H1 (cell line): ENCODE measurements around the gene NT5C1B.

ENCODE experiments used
- CEBPB ChIP-seq: IDR thresholded peaks from 2 replicates; pipeline ENCODE4 v1.6.1; 2012; ENCODE audit warnings: low read depth, low read length
- EP300 ChIP-seq, 2 experiments: IDR thresholded peaks; 1 replicate in 1 of 2; 2 replicates in 1 of 2; pipeline ENCODE4 v1.6.1; 2011 to 2012; ENCODE audit warnings: low read depth in 2 of 2, low read length in 2 of 2, mild to moderate bottlenecking in 2 of 2, borderline replicate concordance in 1 of 2, inconsistent platforms in 1 of 2, moderate library complexity in 1 of 2
- FOSL1 ChIP-seq: IDR thresholded peaks from 2 replicates; pipeline ENCODE4 v1.6.1; 2011; ENCODE audit warnings: mild to moderate bottlenecking, low read depth, low read length, moderate library complexity; ENCODE audit not compliant: insufficient read depth
- KDM1A ChIP-seq: fragments of 200-600, 300-600 bp; sonication (generic); IDR thresholded peaks from 2 replicates; pipeline ENCODE4 v1.7.1; 2016; ENCODE audit warnings: mild to moderate bottlenecking, low read length, borderline replicate concordance
- ZNF274 ChIP-seq: IDR thresholded peaks from 2 replicates; pipeline ENCODE4 v1.7.0; 2012; ENCODE audit warnings: low read length, borderline replicate concordance; ENCODE audit errors: extremely low read depth
- TF ChIP-seq, protein P1 (sequence below), 3 experiments: IDR thresholded peaks; 1 replicate in 2 of 3; 2 replicates in 1 of 3; pipeline versions ENCODE4 v1.5.1 to v1.6.1; 2011; ENCODE audit warnings: low read length in 3 of 3, mild to moderate bottlenecking in 3 of 3, inconsistent platforms in 2 of 3, low read depth in 1 of 3, moderate library complexity in 1 of 3; ENCODE audit not compliant: insufficient read depth in 1 of 3; ENCODE audit errors: control extremely low read depth in 1 of 3
- TF ChIP-seq, protein P2 (sequence below): IDR thresholded peaks from 2 replicates; pipeline ENCODE4 v1.6.1; 2012; ENCODE audit warnings: low read length, inconsistent platforms

DNA sequence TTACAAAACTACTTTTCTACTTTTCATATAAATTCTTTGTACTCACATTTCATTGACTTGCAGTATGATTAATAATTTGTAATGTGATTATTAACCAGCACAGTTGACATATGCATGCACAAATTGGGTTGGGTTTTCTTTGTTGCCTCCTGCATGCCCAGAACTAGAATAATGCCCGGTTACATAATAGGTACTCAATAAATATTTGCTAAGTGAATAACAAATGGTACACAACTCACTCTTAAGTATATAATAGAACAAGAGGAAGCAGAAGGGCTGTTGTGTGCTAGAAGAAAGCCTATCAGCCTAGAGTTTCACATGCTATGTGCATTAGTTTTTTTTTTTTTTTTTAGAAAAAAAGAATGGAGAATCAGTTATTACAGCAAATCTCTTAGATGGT lies 38.2 kb downstream of the NT5C1B start:
- TF ChIP-seq FOSL1 (no peak), KDM1A (no peak), EP300 (IDR thresholded peaks at IDR 0.05; ENCODE audit: borderline replicate concordance in 1 of 2, low read depth in 2 of 2, low read length in 2 of 2) (no peak), ZNF274 (no peak), CEBPB (no peak)
- TF ChIP-seq, protein P1, sequence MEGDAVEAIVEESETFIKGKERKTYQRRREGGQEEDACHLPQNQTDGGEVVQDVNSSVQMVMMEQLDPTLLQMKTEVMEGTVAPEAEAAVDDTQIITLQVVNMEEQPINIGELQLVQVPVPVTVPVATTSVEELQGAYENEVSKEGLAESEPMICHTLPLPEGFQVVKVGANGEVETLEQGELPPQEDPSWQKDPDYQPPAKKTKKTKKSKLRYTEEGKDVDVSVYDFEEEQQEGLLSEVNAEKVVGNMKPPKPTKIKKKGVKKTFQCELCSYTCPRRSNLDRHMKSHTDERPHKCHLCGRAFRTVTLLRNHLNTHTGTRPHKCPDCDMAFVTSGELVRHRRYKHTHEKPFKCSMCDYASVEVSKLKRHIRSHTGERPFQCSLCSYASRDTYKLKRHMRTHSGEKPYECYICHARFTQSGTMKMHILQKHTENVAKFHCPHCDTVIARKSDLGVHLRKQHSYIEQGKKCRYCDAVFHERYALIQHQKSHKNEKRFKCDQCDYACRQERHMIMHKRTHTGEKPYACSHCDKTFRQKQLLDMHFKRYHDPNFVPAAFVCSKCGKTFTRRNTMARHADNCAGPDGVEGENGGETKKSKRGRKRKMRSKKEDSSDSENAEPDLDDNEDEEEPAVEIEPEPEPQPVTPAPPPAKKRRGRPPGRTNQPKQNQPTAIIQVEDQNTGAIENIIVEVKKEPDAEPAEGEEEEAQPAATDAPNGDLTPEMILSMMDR (IDR thresholded peaks at IDR 0.05; ENCODE audit: control extremely low read depth in 1 of 3, insufficient read depth in 1 of 3, low read depth in 1 of 3, low read length in 3 of 3): no peak
- TF ChIP-seq, protein P2, sequence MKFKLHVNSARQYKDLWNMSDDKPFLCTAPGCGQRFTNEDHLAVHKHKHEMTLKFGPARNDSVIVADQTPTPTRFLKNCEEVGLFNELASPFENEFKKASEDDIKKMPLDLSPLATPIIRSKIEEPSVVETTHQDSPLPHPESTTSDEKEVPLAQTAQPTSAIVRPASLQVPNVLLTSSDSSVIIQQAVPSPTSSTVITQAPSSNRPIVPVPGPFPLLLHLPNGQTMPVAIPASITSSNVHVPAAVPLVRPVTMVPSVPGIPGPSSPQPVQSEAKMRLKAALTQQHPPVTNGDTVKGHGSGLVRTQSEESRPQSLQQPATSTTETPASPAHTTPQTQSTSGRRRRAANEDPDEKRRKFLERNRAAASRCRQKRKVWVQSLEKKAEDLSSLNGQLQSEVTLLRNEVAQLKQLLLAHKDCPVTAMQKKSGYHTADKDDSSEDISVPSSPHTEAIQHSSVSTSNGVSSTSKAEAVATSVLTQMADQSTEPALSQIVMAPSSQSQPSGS: no peak
